HG02970 (cell line): ENCODE data around the gene PRCC.

ENCODE experiments used
- ATAC-seq: cut with Tn5 transposase; IDR thresholded peaks from one replicate; pipeline ENCODE4 v1.9.1; 2021; ENCODE audit warnings: mild to moderate bottlenecking, moderate library complexity, moderate number of reproducible peaks; ENCODE audit not compliant: unreplicated experiment, low FRiP score

Gene PRCC

DNA sequence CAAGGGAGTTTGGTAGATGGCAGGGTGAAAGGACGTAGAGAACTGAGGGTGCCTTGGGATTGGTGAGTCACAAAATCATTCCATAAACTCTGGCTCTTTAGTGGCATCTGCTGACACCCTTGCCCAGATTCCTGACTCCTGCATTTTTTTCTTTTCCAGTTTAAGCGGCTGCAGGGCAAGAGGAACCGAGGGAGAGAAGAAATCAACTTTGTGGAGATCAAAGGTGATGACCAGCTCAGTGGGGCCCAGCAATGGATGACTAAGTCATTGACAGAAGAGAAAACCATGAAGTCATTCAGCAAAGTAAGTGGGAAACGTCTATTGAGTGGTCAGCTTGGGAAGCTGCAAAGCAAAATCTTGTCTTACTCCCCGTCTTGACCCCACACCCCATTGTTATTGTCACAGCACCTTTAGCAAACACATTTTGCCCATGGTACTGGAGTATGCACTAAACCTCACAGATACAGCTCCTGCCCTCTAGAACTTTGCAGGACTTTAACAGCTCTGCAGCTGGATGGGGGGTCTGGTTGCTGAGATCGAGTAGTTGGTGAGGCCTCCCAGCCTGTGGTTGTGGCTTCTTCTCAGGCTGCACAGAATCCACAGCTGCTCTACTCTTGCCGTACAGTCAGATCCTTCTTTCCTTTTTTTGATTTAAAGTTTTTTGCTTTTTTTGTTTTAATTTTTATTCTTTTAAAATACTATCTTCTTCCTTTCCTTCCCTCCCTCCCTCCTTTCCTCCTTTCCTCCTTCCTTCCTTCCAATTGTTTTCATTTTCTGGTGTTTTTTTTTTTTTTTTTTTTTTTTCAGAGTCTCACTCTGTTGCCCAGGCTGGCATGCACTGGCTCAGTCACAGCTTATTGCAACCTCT is 27.4 kb downstream of the PRCC start:
- ATAC-seq, result no peak

DNA sequence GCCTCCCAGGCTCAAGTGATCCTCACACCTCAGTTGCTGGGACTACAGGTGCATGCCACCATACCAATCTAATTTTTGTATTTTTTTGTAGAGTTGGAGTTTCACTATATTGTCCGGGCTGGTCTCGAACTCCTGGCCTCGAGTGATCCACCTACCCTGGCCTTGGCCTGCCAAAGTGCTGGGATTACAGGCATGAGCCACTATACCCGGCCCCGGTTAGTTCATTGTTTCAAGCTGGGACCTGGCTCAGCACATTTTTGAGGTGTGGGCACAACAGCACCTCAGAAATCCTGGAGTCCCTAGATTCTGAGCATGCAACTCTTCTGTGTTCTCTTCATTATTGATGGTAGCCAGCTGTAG is 28.0 kb downstream of the PRCC start:
- no peak for ATAC-seq

DNA sequence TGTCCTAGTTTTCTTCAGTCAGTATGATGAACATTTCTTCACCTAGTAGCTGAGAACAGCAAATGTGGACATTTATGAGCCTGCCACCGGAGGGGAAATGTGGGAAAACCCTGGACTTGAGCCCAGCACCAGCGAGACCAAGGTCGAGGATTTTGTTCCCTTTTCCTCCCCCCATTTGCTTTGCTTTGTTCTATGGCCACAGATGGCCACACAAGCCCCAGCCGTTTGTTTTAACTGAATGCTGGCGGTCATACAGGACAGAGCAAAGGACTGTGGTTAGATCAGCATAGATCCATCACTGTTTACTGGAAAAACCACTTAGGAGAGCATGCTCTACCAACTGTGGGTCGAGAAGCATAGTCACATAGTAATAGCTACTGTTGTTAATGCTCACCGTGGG is 28.5 kb downstream of the PRCC start:
- ATAC-seq, result no peak

DNA sequence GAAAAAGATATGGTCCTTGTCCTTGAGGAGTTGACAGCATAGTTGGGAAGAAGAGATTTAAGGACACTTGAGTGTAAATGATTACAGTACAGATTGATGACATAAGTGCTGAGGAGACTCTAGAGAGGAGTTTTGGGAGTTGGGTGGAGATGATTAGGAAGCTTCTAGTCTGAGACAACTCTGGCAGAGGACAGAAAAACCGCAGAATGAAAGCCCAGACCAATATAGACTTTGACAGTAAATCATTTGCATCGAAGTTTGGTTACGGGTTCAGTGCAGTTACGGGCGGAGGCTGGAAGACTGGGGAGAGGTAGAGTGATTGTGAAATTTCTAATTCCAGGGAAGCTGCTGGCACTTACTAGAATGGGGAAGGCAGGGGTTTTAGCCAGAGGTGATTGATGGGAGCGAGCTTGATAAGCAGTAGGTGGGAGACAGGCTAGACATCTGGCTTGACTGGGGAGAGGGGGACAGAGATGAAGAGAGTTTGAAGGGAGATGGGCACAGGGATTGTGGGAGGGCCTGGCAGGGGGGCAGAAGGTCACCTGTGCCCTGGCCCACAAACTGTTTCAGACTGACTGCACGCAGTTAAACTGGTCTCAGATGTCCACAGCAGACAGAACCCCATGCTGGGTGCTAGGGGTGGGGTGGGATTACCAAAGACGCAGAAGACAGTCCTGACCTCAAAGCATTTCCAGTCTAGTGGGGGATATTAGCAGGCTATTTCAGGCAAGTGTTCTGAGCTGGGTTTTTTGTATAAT is 29.2 kb downstream of the PRCC start:
- no peak for ATAC-seq

DNA sequence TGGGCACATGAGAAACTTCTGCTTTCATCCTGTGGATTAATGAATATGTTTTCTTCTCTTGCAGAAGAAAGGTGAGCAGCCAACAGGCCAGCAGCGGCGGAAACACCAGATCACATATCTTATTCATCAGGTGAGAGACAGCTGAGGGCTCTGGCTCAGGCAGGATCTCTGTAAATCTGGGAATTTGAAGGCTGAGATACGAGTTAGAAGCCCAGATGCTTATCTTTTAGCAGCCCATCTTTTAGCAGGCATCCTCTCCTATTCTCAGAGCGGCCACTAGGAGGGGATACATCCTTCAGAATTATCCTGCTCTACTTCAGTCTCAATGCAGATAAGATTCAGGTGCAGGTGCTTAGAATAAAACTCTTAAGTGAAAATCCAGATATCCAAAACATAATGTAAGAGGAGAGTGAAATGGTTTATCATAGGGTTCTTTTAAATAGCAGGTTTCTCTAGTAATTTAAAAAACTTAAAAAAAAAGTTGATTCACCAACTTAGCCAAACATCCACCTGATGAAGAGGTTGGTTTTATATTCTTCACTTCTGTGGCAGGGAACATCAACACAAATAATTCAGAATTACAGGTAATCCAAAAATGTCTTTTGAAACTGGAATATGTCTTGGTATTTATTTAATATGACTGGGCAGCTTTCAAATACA is 30.0 kb downstream of the PRCC start:
- no peak for ATAC-seq

DNA sequence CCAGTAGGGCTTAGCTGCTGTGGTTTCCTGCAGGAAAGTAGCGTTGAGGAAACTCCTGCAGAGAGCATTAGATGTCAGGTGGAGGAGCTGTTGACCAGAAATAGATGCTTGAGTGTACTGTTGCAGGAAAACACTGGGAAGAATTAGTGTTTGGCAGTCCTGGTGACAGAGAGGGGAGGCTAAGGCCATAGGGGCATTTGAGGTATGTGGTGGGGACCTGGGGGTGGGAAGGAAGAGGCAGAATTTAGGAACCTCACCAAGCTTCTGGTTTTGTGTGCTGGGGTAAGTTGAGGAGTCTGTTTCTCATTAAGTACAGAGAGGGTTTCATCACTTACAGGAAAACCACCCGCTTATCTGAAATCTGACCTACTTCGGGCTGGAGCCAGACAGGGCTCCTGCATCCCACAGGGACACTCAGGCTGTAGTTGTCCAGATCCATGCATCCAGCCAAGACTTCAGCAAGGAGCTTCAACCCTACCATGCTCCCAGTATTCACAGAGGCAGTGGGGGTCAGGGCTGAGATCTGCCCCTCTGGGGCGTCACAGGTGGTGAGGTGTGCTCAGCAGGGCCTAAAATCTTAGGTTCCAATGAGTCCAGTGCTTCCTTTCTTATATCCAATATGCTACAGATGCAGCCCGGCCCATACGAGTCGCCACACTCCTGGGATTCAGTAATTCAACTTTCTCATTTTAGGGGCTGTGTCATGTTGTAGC is 34.2 kb downstream of the PRCC start:
- no peak for ATAC-seq

DNA sequence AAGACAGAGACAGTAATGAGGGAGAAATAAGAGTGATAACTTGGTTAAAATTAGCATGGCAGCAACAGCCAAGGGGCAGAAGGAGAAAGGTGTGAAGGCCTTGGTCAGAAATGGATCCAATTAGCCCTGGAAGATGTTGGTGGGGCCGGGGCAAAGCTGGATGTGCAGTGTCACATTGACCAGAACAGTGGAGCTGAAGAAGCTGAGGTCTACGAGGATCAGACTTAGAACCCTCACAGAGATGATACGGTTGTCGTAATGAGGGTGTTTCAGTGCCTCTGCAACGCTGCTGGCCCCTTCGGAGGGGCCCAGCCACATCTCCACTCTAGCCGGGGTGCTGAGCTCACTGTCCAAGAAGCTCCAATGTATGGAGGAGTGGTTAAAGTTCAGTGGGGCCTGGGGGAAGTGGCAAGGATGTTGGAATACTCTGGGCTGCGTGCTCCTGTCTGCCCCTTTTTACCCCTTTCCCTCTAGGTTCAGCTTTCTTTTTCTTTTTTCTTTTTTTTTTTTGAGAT is 35.1 kb downstream of the PRCC start:
- no peak for ATAC-seq

DNA sequence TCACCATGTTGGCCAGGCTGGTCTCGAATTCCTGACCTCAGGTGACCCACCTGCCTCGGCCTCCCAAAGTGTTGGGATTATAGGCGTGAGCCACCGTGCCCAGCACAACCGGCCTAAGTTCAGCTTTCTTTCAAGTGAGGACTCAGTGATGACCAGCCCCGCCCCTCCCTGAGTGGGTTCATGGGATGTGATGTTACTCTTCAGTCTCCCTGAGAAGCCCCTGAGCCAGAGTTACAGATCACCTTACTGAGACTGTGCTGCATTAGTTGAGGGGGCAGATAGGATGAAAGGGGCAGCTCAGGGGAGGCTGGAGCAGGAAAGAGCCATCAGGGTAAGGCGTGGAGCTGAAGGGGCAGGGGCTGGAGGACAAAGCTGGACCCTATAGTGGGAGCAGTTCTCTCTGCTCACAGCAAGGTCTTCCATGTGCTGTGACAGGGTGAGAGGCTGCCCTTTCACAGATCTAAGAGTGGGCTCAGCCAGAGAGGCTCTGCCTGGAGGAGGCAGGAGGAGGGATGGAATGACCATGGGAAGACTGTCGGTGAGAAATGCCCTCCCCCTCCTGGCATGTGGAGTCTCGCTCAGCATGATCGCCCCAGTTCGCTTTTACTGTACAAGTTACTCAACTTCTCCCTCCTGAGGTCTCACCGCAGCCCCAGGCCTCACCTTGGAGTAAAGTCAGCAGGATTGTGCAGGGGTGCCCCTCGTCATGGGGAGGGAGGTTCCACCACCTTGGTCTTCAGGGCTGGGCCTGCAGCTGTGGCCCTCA is 35.9 kb downstream of the PRCC start:
- ATAC-seq, result no peak

DNA sequence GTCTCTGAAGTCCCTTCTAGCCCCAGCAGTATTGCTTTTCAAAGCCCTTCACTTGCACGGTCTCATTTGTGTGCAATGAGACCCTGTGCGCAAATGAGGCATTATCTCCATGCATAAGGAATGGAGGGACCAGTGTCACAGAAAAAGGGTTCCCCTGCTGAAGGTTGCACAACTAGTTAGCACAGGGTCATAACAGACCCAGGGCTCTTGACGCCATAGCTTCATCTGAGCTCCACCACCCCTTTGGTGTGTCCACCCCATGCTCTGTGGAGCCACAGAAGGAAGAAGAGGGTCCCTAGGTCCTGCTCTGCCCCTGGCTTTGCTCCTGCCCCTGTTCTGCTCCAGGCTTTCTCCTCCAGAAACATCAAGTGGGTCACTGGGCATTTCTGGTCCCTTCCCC is 36.7 kb downstream of the PRCC start:
- ATAC-seq, result no peak

DNA sequence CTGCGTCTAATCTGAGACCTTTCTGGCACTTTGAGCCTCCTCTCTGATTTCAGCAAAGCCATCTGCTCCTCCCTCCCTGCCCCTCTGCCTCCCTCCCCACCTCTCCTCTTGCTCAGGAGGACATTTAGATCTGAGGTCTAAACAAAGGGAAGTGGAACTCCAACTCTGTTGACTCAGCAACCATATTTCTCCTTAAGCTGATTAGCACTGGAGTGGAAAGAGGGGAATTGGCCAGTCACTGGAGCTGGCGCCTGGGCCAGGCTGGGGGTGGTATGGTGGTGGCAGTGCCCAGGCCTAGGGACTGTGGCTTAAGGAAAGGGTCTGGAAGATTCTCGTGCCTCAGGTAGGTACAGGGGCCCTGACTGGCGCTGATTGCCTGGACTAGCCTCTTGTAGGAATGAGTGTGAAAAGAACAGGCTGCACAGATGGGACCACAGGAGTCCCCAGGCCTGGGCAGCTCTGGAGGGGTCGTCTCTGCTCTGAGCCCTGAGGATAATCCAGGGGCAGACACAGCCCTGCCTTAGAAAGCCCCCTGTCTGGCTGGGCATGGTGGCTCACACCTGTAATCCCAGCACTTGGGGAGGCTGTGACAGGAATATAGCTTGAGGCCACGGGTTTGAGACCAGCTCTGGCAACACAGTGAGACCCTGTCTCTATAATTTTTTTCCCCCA is 37.4 kb downstream of the PRCC start:
- no peak for ATAC-seq

DNA sequence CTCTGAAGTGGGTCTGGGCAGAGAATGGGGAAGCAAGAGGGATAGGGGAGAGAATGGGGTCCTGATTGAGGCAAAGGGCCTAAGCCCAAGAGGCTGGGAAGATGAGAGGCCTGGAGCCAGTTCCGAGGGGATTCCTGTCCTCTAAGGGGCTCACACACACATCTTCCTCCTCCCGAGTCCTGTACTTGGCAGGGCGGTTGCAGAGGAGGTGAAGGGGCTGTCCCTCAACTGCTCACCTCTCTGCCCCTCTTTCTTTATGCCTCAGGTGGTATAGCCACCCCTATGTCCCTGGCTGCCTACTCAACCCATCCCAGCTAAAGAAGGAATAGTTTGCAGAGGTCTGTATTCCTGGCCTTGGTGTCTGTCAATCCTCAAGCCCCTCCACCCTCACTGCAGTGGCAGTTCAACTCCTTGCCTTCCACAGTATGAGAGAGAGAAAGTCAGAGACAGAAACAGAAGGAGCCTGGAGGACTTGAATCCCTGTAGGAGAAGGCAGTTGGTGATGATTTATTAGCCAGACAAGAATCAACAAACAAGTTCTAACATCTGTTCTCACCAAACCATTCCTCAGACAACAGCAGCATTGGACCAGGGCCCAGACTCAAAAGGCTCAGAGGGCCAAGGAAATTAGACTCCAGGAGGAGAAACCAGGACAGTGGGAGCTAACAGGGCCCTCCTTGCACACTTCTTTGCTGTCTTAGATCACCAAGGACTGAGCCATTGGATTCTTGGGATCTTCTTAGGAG is 38.6 kb downstream of the PRCC start:
- ATAC-seq, result no peak

DNA sequence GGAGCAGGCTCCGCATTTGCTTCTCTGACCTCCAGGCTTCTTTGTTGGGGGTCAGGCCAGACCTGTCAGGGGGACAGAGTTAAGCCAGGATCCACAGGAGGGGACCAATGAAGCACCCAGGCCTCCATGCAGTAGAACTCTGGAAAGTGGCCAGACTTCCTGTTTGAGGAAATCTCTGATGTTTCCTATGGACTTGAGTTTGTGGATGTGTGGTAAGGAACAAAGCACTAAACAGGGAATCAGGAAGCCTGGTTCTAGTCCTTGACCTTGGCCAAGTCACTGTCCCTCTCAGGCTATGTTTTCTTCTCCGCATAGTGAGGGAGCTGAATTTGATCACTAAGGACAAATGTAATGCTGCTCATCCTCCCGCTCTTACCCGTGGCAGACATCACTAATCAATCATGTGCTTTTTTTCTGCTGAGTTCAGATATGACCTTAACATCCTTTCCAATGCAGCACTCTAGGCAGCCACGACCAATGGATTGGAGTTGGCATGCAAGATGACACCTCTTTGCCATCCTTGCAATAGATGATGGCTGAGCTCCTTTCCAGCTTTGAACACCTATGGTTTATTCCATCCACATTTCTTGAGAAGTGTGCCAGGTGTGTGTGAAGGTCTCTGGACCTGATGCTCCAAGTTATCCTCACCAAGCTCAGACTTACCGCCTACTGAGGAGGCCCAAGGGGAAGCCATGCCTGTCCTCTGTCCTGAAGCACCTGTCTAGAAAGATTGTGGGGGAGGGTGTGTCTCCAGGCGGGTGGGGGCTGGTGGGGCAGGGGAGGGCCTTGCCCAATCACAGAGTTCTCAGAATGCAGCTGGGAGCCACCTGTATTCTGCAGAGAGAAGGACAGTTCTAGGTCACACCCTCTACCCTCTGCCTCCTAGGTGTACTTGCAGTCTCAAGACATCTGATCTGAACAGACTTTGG is 39.4 kb downstream of the PRCC start:
- ATAC-seq, result no peak

DNA sequence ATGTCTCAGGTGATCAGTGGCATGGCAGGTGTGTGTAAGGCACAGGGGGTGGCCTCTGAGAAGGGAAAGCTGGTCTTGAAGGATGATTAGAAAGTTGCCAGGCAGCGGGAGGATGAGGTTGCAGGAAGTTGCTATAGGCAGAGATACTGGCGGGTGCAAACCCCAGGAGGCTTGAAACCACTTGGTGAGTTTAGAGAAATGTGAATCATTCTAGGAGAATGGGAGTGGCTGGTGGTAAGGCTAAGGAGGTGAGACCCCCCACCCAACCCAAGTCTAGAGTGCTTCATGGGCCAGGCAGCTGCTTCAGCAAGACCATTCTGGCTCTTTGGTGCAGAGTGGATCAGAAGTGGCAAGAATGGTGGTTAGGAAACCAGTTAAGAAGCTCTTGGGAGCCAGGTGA is 40.3 kb downstream of the PRCC start:
- ATAC-seq, result no peak

DNA sequence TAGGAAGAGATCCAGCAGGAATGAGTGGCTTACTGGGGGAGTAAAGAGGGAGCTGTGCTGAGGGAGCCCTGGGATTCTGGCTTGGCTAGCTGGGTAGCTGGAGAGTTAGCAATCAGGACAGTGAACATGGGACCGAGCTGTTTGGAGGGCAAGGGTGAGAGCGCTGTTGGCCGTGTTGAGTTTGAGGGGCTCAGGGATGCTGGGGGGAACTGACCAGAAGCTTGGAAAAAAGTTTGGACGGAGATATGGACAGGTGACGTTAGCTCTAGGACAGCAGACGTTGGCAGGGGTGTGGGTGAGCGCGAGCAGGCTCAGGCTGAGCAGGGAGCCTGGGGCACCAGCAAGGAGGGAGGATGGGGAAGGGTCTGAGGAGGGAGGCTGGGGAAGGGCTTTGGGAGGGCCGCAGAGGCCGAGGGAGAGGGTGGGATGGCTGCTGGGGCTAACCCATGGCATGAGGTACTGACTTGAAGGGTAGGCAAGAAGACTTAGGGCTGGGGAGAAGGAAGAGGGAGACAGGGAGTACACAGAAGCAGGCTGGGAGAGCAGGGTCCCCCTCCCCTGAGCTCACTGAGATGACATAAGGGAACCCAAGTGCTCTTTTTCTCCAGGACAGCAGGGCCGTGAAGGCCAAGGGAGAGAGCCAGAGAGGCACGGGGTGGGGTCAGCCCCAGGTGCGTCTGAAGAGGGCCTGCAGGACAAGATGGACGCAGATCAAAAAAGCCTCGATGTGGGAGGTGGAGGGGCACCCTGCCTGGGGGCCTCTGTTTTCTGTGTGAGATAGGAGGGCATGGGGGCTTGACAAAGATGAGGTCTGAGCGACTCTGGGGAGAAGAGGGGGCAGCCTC is 41.1 kb downstream of the PRCC start:
- ATAC-seq, result no peak

DNA sequence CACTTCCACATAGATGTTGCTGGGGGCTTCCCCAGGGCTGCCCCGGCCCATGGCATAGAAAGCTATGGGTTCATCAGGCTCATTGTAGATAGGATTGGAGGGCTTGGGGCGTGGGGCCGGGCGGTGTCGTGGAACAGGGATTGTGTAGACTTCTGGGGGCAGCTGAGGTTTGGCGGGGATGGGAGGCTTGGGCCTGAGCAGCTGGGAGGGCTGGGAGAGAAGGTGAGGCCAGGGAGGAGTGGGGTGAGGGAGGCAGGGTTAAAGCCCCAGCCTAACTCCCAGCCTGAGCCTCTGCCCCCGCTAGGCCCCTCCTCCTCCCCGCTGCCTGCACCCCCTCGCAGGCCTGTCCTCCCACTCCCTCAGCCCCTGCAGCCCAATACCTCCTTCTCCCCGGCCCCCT is 41.9 kb downstream of the PRCC start:
- no peak for ATAC-seq

DNA sequence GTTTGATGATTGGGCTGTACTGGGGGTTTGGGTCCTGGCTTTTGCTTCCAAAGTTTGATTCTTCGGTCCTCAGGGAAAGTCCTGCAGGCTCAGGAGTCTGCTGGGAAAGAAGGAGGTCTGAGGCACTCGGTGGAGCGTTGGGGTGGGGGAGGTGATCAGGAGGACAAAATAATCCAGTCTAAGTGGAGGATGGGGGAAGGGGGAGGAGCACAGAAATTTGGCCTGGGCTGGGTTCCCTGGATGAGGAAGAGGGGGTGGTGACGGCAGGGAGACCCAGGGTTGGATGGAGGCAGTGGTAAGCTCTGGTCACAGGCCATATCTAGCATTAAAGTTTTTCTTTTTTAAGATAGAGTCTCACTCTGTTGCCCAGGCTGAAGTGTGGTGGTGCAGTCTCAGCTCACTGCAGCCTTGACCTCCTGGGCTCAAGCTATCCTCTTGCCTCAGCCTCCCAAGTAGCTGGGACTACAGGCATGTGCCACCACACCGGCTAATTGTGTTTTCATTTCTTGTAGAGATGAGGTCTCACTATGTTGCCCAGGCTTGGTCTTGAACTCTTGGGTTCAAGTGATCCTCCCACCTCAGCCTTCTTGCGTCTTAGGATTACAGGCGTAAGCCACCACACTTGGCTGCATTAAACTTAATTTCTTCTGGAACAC is 42.5 kb downstream of the PRCC start:
- ATAC-seq, result no peak
